ENCODE data around the gene DPYSL4.

DPYSL4 gene

DNA sequence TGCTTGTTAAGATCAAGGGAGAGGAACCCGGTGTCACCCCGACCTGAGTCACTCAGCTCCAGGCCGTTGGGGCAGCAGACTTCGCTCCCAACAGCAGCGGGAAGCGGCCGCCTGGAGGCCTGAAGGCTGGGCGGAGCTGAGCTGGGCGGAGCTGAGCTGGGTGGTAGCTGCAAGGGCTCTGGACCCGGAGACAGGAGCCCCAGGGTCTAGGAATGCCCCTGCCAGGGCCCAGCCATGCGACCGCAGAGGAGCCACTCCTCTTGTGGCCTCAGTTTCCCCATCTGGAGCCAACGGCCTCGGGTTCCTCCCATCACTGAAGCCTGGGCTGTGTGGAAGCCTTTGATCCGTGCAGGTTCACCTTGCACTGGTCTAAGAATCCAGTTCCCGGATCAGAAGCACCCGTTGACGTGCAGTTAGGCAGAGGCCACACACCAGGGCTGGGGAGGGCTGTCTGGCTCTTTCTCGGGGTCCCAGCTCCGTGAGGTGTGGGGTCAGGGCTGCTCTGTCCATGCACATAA, 21.9 kb upstream of the DPYSL4 start:
- DNase-seq: no peak

- DNase-seq: no peak
Observed at GRCh38 chr10:132165416-132165980, 21.2 kb upstream of the DPYSL4 start.

GRCh38 chr10:132166216-132166950, 20.4 kb upstream of the DPYSL4 start:
- DNase-seq: no peak

DNA sequence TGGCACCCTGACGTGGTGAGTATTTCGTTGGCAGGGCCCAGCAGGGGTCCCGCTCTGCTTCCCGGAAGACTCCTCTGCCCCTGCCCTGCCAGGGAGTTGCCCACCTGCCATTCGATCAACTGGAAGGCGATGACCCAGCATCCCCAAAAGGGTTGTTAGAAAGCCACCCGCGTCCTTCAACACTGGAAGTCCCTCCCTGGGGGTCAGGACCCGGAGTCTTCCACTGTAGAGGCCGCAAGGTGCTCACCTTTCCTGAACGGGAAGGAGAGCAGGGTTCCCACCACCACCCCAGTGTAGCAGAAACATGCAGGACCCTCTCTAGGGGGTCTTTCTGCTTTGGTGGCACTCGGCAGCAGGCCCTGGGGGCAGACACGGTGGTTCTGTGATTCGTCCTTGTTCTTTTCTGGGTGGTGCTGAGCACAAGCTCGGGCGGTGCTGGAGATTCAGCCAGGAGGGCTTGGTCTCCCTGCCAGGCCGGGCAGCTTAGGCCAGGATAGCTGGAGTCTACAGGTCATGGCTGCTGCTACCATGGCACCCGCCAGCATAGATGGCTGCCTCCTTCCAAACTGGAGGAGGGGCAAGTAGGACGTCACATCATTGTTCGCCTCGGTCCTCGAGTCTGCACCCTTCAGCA, 19.6 kb upstream of the DPYSL4 start:
- no peak for DNase-seq

DNA sequence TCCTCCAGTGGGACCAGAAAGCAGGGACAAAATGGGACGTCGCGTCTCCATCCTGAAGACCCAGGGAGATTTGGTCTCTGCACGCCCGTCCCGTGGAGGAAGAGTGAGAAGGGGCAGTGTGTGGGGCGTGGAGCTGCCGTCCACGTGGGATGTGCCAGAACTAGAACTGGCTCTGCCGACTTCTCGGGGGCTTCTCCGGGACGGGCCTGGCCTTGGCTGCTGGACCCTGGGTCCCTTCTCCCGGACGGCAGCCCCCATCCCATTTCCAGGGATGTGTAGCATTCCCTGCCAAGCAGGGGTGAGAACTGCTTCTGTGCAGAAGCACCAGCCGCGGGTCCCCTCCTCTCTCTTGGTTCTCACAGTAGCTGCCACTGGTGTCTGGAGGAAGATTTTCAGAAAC, 18.8 kb upstream of the DPYSL4 start:
- no peak for DNase-seq

DNA sequence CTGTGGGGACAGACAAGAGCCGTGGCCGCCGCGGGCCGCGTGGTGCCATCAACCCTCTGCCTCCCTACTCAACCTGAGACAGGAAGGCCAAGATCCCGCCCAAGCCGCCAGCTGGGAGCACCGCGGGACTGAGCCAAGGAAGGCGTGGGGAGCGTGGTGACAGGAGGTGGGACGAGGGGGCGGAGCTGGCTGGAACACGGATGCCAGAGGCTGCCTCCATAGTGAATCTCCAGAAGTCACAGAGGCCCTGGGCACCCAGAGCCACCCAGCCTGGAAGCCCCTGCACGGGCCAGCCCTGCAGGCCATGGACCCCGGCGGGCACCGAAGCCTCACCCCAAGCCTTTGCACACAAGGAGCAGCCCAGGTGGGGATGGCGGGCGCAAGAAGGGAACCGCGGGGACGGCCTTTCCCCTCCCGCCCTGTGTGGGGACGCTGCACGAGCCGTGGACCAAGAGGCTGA, 18.1 kb upstream of the DPYSL4 start:
- no peak for DNase-seq

- no peak for DNase-seq
Observed at GRCh38 chr10:132169031-132169765, 17.6 kb upstream of the DPYSL4 start.

GRCh38 chr10:132169766-132170560, 16.8 kb upstream of the DPYSL4 start:
- DNase-seq: no peak

DNA sequence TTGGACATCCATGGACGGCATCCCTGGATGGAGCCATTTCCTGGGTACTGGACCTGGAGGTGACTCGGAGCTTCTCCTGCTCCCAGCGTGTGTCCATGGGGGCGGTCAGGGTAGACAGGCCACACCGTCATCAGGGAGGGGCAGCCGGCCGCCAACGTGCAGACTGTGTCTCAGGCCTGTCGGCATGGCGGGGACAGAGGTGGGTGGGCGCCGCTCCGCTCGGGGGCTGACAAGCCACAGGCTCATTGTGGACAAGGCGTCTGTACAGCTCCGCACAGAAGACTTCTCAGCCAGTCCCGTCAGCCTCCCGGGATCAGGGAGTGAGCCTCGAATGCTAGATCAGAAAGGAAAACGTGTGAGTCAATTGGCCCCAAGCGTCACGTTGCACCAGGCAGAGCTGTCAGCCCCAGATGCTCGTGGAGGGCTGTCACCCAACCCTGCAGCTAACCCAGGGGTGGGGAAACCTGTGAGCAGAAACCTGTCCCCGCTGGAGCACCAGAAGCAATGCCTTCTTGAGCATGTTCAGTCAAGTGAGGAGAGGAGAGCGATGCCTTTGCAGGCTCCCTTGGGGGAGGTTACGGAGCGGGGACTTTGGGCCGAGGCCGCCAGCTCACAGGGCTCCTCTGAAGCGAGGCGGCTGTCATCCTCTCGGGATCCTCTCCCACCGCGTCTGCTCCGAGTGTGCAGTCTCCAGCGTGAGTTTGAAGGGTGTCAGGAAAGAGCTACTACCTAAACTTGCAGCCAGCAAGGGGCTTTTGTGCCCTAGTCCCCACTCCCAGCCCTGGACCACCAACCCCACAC, 16.0 kb upstream of the DPYSL4 start:
- DNase-seq: no peak

DNA sequence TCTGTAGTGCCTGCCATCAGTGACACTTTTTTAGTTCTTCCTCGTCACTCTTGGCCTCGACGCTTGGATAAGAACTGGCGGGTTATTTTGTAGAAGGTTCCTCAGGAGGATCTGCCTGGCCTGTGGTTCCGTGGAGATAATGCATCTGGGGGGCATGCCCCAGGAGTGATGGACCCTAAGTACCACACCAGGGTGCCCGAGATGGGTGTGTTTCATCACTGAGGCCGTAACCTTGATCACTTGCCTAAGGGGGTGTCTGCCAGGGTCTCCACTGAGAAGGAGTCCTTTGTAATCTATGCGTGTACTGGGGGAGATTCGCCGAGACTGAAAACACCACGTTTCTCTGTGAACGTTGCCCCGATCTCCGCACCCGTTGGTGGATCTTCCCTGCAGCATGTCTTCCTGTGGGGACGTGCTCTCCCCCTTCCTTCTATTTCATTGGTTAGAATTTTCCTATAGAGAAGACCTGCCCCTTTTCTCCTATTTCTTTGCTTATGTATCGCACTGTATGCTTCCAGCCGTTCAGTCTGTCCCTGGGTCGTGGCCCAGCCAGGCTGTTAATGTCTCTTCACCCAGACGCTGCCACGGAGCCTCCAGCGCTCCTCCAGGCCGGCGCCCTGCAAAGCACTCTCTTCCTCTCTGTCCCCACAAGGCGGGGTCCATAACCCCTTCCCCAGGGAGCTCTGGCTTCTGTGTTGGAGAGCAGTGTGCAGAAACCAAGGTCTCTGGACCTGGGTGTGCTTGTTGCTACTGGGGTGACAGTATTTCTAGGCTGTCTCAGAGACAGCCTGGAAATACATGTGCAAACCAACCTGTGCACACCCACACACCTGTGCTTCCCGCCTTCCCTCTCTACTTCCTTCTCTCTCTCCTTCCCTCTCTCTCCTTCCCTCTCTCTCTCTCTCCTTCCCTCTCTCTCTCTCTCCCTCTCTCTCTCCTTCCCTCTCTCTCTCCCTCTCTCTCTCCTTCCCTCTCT, 14.4 kb upstream of the DPYSL4 start:
- no peak for DNase-seq

DNA sequence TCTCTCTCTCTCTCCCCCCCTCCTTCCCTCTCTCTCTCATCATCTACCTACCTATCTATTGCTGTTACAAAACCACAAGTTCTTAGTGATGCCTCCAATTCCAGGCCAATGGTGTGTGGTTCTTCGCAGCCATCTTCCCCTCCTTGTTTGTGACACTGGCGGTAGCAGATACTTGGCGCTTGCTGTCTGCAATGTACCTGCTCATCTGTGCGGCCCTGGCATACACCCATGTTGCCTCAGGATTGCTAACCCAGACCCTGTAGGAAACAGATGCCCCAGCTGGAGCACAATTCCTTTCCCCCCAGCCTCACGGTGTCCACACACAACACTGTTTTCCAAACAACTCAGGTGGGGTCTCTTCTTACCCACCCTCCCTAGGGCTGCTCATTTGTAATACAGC, 13.6 kb upstream of the DPYSL4 start:
- no peak for DNase-seq

GRCh38 chr10:132174237-132174636, 12.5 kb upstream of the DPYSL4 start:
- no peak for DNase-seq

GRCh38 chr10:132175408-132175807, 11.3 kb upstream of the DPYSL4 start:
- DNase-seq: no peak

DNA sequence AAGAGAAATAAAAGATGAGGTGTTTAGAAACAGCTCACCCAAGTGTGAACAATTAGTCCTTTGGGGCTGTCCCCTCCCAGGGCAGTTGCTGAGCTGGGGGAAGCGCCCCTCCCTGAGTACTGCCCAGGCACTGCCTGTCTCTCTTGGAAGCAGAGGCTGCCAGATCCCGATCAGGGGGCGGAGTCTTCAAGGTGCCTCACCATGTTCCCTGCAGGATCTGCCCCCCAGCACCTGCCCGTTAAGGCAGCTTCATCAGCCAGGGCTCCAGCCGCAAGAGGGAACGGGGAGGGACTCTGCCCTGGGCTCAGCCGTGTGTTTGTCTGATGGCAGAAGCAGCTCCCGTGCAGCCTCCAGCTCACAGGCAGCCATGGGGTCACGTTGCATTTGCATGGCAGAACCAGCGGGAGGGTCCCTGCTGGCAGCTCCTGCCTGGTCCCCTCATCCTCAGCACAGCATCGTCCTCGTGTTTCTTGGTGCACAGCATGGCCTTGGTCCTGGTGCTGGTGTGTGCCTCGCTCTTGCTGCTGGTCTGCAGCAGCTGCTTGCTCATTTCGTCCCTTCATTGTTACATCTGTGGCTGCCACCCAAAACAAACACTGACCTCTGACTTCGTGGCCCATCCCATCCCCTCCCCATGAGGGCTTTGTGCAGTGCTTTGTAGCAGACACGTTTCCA, 10.7 kb upstream of the DPYSL4 start:
- no peak for DNase-seq

DNA sequence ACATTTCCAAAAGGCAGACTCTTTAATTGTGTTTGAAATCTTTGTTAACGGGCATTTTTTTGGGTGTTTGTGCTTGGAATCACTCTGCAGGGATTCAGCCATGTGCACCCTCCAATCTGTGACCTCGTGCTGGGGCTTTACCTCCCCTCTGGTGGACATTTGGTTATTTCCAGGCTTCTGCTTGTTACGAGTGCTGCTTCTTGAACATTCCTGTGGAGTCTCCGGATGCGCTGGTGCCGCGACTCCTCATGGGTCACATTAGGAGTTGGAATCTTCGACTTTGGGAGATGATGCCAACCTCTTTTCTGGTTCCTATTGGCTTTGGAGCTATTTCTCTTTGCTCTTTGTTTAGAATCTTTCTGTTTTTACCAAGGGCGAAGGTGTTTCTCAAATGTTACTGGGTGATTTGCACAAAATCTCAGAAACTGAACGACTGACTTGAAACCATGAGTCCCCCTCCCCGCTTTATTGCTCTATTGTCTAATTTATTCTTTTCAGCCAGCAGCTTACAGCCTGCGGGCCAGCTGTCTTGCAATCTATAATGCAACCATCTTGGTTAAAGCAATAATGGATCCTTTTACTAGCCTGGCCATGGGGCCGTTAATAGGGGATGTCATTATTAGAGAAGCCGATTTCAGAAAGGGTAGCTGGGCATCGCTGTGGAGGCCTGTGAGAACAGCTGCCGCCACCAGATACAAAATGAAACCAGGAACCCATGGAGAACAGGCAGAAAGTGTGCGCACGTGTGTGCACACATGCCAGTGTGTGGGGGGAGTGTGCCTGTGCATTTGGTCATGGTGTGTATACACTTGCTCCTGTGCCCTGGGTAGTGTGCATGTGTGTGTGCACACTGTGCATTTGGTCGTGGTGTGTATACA, 9.9 kb upstream of the DPYSL4 start:
- no peak for DNase-seq

GRCh38 chr10:132178046-132178445, 8.7 kb upstream of the DPYSL4 start:
- no peak for DNase-seq

DNA sequence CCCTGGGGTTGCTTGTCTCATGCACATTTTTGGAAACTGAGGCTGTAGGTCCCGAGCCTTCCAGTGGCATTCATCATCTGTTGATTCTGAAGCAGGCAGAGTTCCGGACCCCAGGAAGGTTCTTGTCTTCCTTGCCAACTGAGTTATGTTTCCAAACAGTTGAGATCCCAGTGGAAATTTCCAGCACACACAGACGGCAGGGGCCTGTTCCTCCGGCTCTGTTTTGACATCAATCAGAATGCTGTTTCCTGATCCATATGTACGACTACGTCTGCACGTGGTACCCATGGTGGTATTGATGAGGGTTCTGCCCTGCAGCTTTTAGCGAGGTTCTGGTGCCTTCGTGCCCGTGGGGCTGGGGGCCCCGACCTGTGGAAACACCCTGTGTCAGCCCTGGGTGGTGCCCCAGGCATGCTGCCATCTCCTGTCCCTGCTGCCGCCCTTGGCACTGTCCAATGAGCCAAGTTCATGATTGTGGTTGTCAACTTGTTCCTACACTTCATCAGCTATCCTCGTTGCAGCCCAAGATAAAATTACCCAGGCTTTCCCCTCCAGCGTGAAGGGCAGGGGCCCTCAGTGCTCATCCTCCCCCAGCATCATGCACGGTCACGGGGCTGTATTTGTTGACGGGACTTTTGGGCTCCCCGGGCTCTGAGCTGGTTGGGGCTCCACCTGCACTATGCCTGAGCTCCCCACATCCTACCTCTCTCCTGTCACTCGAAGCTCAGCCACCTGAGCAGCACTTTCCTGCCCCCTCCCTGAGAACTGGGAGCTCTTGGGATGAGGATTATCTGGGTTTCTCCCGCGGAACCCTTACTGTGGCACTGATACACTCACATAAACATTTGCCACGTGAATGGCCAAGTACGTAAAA, 7.8 kb upstream of the DPYSL4 start:
- DNase-seq: no peak
